Thymus (tissue), 11 donors: ENCODE measurements around the gene MRPS34. TPM values are rescaled to one million over a fixed set of nuclear protein-coding genes. Genes with fewer than 3 reads are reported as not detected.

ENCODE experiments used
- DNase-seq, 9 donors: peaks; one replicate each; pipeline ENCODE4 v3.0.0-alpha.2; 2013; ENCODE audit warnings: low spot score in 9 of 9, low read depth in 6 of 9, missing footprints in 1 of 9
- H3K27ac ChIP-seq, 2 donors: one replicate each; pipeline ENCODE4 v1.5.1; 2013; ENCODE audit warnings: control low read depth in 1 of 2, low read depth in 1 of 2, low read length in 1 of 2, mild to moderate bottlenecking in 1 of 2, moderate library complexity in 1 of 2
- H3K27me3 ChIP-seq, 2 donors: one replicate each; pipeline ENCODE4 v1.5.1; 2013; ENCODE audit warnings: low read length in 1 of 2; ENCODE audit not compliant: control insufficient read depth in 2 of 2, insufficient read depth in 1 of 2
- H3K36me3 ChIP-seq, 2 donors: one replicate each; pipeline ENCODE4 v1.5.1; 2013; ENCODE audit warnings: low read length in 1 of 2, mild to moderate bottlenecking in 1 of 2, moderate library complexity in 1 of 2; ENCODE audit not compliant: control insufficient read depth in 2 of 2, insufficient read depth in 2 of 2
- H3K4me1 ChIP-seq, 2 donors: one replicate each; pipeline ENCODE4 v1.5.1; 2013; ENCODE audit warnings: low read length in 2 of 2; ENCODE audit not compliant: control insufficient read depth in 2 of 2, insufficient read depth in 2 of 2
- H3K4me3 ChIP-seq, 2 donors: one replicate each; pipeline ENCODE4 v1.5.1; 2013; ENCODE audit warnings: low read length in 2 of 2, control low read depth in 1 of 2, mild to moderate bottlenecking in 1 of 2
- H3K9me3 ChIP-seq, 2 donors: one replicate each; pipeline ENCODE4 v1.5.1; 2013; ENCODE audit warnings: low read length in 1 of 2, mild to moderate bottlenecking in 1 of 2; ENCODE audit not compliant: control insufficient read depth in 2 of 2, insufficient read depth in 1 of 2
- WGBS: extraction: QIAGEN DNeasy Blood & Tissue Kit; methylation state at CpG from one replicate; pipeline ENCODE4 v1.1.7; 2013; 5-methylcytosine and 5-hydroxymethylcytosine counted together
- polyA plus RNA-seq: library from polyadenylated mRNA; stranded (reverse); fragments of 200-250 nt; gene quantifications from one replicate; pipeline ENCODE4 v1.2.3, GENCODE V29; 2013
- total RNA-seq: library from RNA; stranded (reverse); fragments of 120-200 nt; gene quantifications from one replicate; pipeline ENCODE4 v1.2.4, GENCODE V29; 2013
- donor health status: healthy.

Gene MRPS34
- total and polyA plus RNA-seq, 2 donors, result 101 to 103 TPM

DNA sequence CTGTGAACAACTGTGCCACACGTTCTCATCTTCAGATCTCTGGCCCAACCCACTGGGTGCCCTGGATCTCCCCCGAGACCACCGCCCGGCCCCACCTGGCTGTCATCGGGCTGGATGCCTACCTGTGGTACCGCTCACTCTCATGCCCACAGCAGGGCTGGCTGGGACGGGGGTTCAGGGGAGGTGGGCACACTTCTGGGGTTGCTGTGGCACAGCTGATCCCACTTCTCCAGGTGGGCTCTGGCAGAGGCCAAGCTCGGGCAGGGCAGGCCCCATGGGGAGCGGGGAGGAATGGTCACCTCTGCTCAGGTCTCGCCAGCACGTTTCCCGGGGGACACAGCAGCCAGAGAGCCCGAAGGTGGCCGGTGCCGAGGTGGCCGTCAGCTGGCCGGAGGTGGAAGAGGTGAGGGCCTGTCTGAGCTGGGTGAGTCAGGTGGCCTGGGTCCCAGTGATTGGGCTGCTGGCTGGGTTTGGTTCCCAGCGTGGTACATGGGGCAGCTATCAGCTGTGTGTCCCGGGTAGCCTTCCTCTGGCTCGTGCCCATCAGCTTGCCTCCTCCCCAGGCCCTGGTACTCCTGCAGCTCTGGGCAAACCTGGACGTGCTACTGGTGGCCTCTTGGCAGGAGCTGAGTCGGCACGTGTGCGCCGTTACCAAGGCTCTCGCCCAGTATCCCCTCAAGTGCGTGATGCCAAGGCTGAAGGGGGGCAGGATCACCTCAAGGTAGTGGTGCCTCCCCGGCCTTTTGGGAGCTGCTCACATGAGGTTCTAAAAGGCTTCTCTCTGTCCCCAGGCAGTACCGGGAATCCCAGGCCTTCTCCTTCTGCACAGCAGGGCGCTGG lies 2.3 kb upstream of the MRPS34 start:
- no peak overlapping the region for H3K4me3 ChIP-seq
- no peak for DNase-seq

DNA sequence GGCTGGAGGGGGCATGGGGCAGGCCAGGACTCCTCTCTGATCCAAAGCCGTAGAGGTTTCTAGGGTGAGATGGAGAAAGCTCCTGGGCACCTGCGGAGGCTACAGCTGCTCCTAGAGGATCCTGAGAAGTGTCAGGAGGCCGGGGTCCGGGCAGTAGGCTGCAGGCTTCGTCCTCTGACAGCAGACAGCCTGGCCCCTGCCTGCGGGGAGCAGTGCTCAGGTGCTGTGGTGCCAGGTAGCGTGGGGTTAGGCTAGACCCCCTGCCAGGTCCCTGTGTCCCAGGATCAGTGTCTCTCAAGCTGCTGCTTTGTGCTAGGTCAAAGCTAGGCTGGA lies 1.5 kb upstream of the MRPS34 start:
- peaks cover 48 to 49% of the 10 kb centered on the region in 2 donors for H3K36me3 ChIP-seq
- no peak overlapping the region for H3K27ac ChIP-seq
- WGBS, result 99% methylated on average over 7 of the region's 7 CpGs
- H3K27me3 ChIP-seq, result no peaks in the 10 kb centered on the region
- peaks cover 20 to 23% of the 10 kb centered on the region in 2 donors for H3K4me1 ChIP-seq
- no peak for DNase-seq
- peak overlapping the region in 1 of 2 donors; percentile 75 for H3K4me3 ChIP-seq
- no peaks in the 10 kb centered on the region for H3K9me3 ChIP-seq

More for the DNA sequence above, 2.3 kb upstream of the MRPS34 start:
- 98% methylated on average over 30 of the region's 30 CpGs for WGBS
- Histone ChIP-seq H3K9me3 (no peaks in the 10 kb centered on the region), H3K4me1 (peaks cover 20 to 23% of the 10 kb centered on the region in 2 donors), H3K27me3 (no peaks in the 10 kb centered on the region), H3K27ac (no peak overlapping the region), H3K36me3 (peaks cover 53 to 56% of the 10 kb centered on the region in 2 donors)

- peaks cover 47 to 49% of the 10 kb centered on the region in 2 donors for H3K36me3 ChIP-seq
- WGBS, result 19% methylated on average over 45 of the region's 45 CpGs
- peak overlapping the region in 1 of 2 donors; percentile 43 for H3K27ac ChIP-seq
- H3K4me3 ChIP-seq, result peak overlapping the region; percentile 75 to 80
- peak in 2 of 9 donors; percentile 20 to 47 for DNase-seq
- H3K9me3 ChIP-seq, result no peaks in the 10 kb centered on the region
- H3K27me3 ChIP-seq, result no peaks in the 10 kb centered on the region
- peaks cover 20 to 23% of the 10 kb centered on the region in 2 donors for H3K4me1 ChIP-seq
Observed at GRCh38 chr16:1773703-1774447, 941 bp upstream of the MRPS34 start.

- Histone ChIP-seq H3K9me3 (no peaks in the 10 kb centered on the region), H3K27ac (peak within 1 kb of the TSS; percentile 66 to 83), H3K36me3 (peaks cover 48 to 49% of the 10 kb centered on the region in 2 donors), H3K4me3 (peak within 1 kb of the TSS; percentile 75 to 80), H3K27me3 (no peaks in the 10 kb centered on the region), H3K4me1 (peaks cover 20 to 23% of the 10 kb centered on the region in 2 donors)
- DNase-seq, result peak in 5 of 9 donors; percentile 21 to 70 (median 35)
- under 1% methylated on average over 53 of the region's 53 CpGs for WGBS
Observed at GRCh38 chr16:1772362-1772907, 499 bp downstream of the MRPS34 start, which contains the start of gene EME2. EME2 (plus strand) TSS chr16:1772810; CDS start chr16:1773228, 418 bp downstream.

DNA sequence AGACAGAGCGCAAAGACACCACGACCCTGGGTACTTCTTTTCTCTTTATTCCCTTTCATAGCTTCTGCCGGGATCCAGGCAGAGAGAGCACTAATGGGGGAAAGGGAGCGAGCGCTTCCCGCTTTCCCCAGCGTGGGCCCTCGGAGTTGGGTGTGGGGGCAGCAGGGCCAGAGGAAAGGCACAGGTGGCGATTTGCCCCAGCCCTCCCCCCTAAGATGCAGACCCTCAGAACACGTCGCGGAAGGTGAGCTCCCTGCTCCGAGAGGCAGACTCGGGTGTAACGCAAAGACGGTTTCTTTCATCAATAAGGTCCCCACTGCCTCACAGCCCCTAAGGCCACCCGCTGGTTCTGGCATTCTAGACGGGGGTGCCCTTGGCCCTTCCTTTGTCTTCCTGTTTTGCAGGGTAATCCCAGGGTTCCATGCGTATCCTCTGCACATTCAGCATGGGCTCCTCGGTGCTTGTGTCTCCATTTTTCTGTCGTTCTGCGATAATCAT lies 1.0 kb downstream of the MRPS34 start:
- H3K4me3 ChIP-seq, result peak overlapping the region; percentile 75 to 80
- peaks cover 20 to 23% of the 10 kb centered on the region in 2 donors for H3K4me1 ChIP-seq
- no peaks in the 10 kb centered on the region for H3K27me3 ChIP-seq
- peaks cover 48 to 49% of the 10 kb centered on the region in 2 donors for H3K36me3 ChIP-seq
- H3K27ac ChIP-seq, result peak overlapping the region; percentile 46 to 66
- peak in 2 of 9 donors; percentile 15 to 21 for DNase-seq
- no peaks in the 10 kb centered on the region for H3K9me3 ChIP-seq
- 38% methylated on average over 22 of the region's 22 CpGs for WGBS

- H3K4me1 ChIP-seq, result peaks cover 20 to 23% of the 10 kb centered on the region in 2 donors
- peaks cover 45 to 49% of the 10 kb centered on the region in 2 donors for H3K36me3 ChIP-seq
- 2% methylated on average over 79 of the region's 79 CpGs for WGBS
Observed at GRCh38 chr16:1771188-1771863, 1.6 kb downstream of the MRPS34 start, which contains the start of gene NME3. NME3 (minus strand) TSS chr16:1771543; CDS start chr16:1771534, 9 bp downstream.

DNA sequence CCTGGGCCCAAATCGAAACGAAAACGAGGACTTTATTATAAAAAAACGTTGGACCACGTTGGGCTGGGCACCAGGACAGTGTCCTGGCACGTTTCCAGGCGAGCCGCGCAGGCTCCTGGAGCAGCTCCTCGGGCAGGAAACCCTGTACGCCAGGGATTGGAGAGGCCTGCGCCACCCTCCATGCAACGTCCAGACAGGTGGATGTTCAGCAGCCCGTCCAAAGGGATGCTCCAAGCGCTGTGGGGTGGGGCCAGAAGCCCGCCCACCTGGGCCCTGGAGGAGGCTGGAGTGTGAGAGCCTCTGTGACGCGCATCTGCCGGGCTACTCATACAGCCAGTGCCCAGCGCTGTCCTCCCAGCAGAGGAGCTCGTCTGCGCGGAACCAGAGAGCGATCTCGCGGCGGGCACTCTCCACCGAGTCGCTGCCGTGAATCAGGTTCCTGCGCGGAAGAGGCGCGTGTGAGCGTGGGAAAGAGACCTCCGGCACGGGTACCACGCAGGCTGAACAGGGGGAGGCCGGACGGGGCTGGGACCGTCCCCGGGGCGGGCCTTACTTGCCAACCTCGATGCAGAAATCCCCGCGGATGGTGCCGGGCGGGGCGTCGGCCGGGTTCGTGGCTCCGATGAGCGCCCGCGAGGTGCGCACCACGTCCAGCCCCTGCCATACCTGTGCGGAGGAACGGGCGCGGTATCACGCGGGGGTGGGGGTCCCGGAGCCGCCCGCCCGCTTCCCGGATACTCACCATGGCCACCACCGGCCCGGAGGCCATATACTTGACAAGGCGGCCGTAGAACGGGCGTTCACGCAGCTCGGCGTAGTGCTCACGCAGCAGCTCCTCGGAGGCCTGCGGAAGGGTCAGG lies 2.4 kb downstream of the MRPS34 start:
- WGBS, result 48% methylated on average over 81 of the region's 81 CpGs
- DNase-seq, result no peak
- H3K4me3 ChIP-seq, result peak overlapping the region; percentile 37 to 80
- peak overlapping the region in 1 of 2 donors; percentile 53 for H3K27ac ChIP-seq
- H3K9me3 ChIP-seq, result no peaks in the 10 kb centered on the region
- H3K27me3 ChIP-seq, result no peaks in the 10 kb centered on the region
- H3K36me3 ChIP-seq, result peaks cover 44 to 49% of the 10 kb centered on the region in 2 donors
- peaks cover 20 to 23% of the 10 kb centered on the region in 2 donors for H3K4me1 ChIP-seq

More at GRCh38 chr16:1771188-1771863, 1.6 kb downstream of the MRPS34 start, which contains the start of gene NME3:
- H3K4me3 ChIP-seq, result peak within 1 kb of the TSS; percentile 75 to 80
- DNase-seq, result peak in 5 of 9 donors; percentile 27 to 73 (median 49)
- no peaks in the 10 kb centered on the region for H3K9me3 ChIP-seq
- H3K27me3 ChIP-seq, result no peaks in the 10 kb centered on the region
- peak within 1 kb of the TSS; percentile 53 to 66 for H3K27ac ChIP-seq
